ENCODE data around the gene SLC9B1.
"Not testable (repeated sequence)": the region's sequence is repeated elsewhere in the genome, so short reads cannot be mapped to it uniquely, and the experiment has no call there.

The SLC9B1 gene

GRCh38 chr4:102945066-102945465, 74.4 kb downstream of the SLC9B1 start:
- Histone ChIP-seq H3K27me3 (ENCODE audit: control insufficient read depth, insufficient read depth, low read length, poor library complexity, severe bottlenecking) (no peaks in the 10 kb centered on the region), H3K27ac (ENCODE audit: insufficient read depth, low read depth, low read length, poor library complexity, severe bottlenecking) (no peak overlapping the region), H3K36me3 (ENCODE audit: control insufficient read depth, insufficient read depth, low read length) (no peaks in the 10 kb centered on the region), H3K9me3 (ENCODE audit: control insufficient read depth, low read length) (no peaks in the 10 kb centered on the region), H3K4me3 (ENCODE audit: insufficient read depth, low read depth, low read length) (no peak overlapping the region), H3K4me1 (ENCODE audit: control insufficient read depth, insufficient read depth, low read length) (no peaks in the 10 kb centered on the region)
- WGBS, 2 experiments, result 83% methylated on average over 1 to 3 of the region's 3 CpGs

- not testable (repeated sequence) for H3K36me3 ChIP-seq (ENCODE audit: control insufficient read depth, insufficient read depth, low read length); H3K4me1 ChIP-seq (ENCODE audit: control insufficient read depth, insufficient read depth, low read length); H3K27me3 ChIP-seq (ENCODE audit: control insufficient read depth, insufficient read depth, low read length, poor library complexity, severe bottlenecking); H3K4me3 ChIP-seq (ENCODE audit: insufficient read depth, low read depth, low read length); H3K27ac ChIP-seq (ENCODE audit: insufficient read depth, low read depth, low read length, poor library complexity, severe bottlenecking); H3K9me3 ChIP-seq (ENCODE audit: control insufficient read depth, low read length)
- WGBS, 2 experiments, result 44 to 68% methylated on average over 2 of the region's 2 CpGs
Measured at GRCh38 chr4:102938063-102938462, 81.4 kb downstream of the SLC9B1 start.

GRCh38 chr4:102935716-102936115, 83.8 kb downstream of the SLC9B1 start:
- H3K27me3 ChIP-seq (ENCODE audit: control insufficient read depth, insufficient read depth, low read length, poor library complexity, severe bottlenecking), result no peaks in the 10 kb centered on the region
- no peak overlapping the region for H3K27ac ChIP-seq (ENCODE audit: insufficient read depth, low read depth, low read length, poor library complexity, severe bottlenecking)
- H3K36me3 ChIP-seq (ENCODE audit: control insufficient read depth, insufficient read depth, low read length), result no peaks in the 10 kb centered on the region
- no peak overlapping the region for H3K4me3 ChIP-seq (ENCODE audit: insufficient read depth, low read depth, low read length)
- H3K4me1 ChIP-seq (ENCODE audit: control insufficient read depth, insufficient read depth, low read length), result no peaks in the 10 kb centered on the region
- H3K9me3 ChIP-seq (ENCODE audit: control insufficient read depth, low read length), result no peaks in the 10 kb centered on the region
- 75 to 90% methylated on average over 2 of the region's 2 CpGs for WGBS, 2 experiments

- not testable (repeated sequence) for H3K27ac ChIP-seq (ENCODE audit: insufficient read depth, low read depth, low read length, poor library complexity, severe bottlenecking); H3K36me3 ChIP-seq (ENCODE audit: control insufficient read depth, insufficient read depth, low read length); H3K4me3 ChIP-seq (ENCODE audit: insufficient read depth, low read depth, low read length); H3K27me3 ChIP-seq (ENCODE audit: control insufficient read depth, insufficient read depth, low read length, poor library complexity, severe bottlenecking); H3K4me1 ChIP-seq (ENCODE audit: control insufficient read depth, insufficient read depth, low read length); H3K9me3 ChIP-seq (ENCODE audit: control insufficient read depth, low read length)
- 80 to 87% methylated on average over 8 of the region's 8 CpGs for WGBS, 2 experiments
Measured at GRCh38 chr4:102919697-102920096, 99.8 kb downstream of the SLC9B1 start.

GRCh38 chr4:102918859-102919258, 100.6 kb downstream of the SLC9B1 start:
- 91 to 97% methylated on average over 3 of the region's 3 CpGs for WGBS, 2 experiments
- H3K27me3 ChIP-seq (ENCODE audit: control insufficient read depth, insufficient read depth, low read length, poor library complexity, severe bottlenecking), result no peaks in the 10 kb centered on the region
- H3K4me1 ChIP-seq (ENCODE audit: control insufficient read depth, insufficient read depth, low read length), result no peaks in the 10 kb centered on the region
- no peaks in the 10 kb centered on the region for H3K9me3 ChIP-seq (ENCODE audit: control insufficient read depth, low read length)
- H3K36me3 ChIP-seq (ENCODE audit: control insufficient read depth, insufficient read depth, low read length), result no peaks in the 10 kb centered on the region
- no peak overlapping the region for H3K4me3 ChIP-seq (ENCODE audit: insufficient read depth, low read depth, low read length)
- no peak overlapping the region for H3K27ac ChIP-seq (ENCODE audit: insufficient read depth, low read depth, low read length, poor library complexity, severe bottlenecking)

GRCh38 chr4:102901804-102902203, 117.7 kb downstream of the SLC9B1 start:
- Histone ChIP-seq H3K27ac (ENCODE audit: insufficient read depth, low read depth, low read length, poor library complexity, severe bottlenecking) (no peak overlapping the region), H3K4me3 (ENCODE audit: insufficient read depth, low read depth, low read length) (no peak overlapping the region), H3K4me1 (ENCODE audit: control insufficient read depth, insufficient read depth, low read length) (no peaks in the 10 kb centered on the region), H3K36me3 (ENCODE audit: control insufficient read depth, insufficient read depth, low read length) (no peaks in the 10 kb centered on the region), H3K9me3 (ENCODE audit: control insufficient read depth, low read length) (no peaks in the 10 kb centered on the region), H3K27me3 (ENCODE audit: control insufficient read depth, insufficient read depth, low read length, poor library complexity, severe bottlenecking) (no peaks in the 10 kb centered on the region)
- 77 to 91% methylated on average over 1 to 2 of the region's 2 CpGs for WGBS, 2 experiments

- 85 to 89% methylated on average over 3 of the region's 3 CpGs for WGBS, 2 experiments
Measured at GRCh38 chr4:102897610-102898009, 121.9 kb downstream of the SLC9B1 start.

GRCh38 chr4:102896547-102896946, 123.0 kb downstream of the SLC9B1 start:
- not testable (repeated sequence) for H3K27me3 ChIP-seq (ENCODE audit: control insufficient read depth, insufficient read depth, low read length, poor library complexity, severe bottlenecking); H3K9me3 ChIP-seq (ENCODE audit: control insufficient read depth, low read length); H3K4me1 ChIP-seq (ENCODE audit: control insufficient read depth, insufficient read depth, low read length); H3K36me3 ChIP-seq (ENCODE audit: control insufficient read depth, insufficient read depth, low read length); H3K4me3 ChIP-seq (ENCODE audit: insufficient read depth, low read depth, low read length); H3K27ac ChIP-seq (ENCODE audit: insufficient read depth, low read depth, low read length, poor library complexity, severe bottlenecking)
- 97 to 98% methylated on average over 5 of the region's 5 CpGs for WGBS, 2 experiments

More at GRCh38 chr4:102897610-102898009, 121.9 kb downstream of the SLC9B1 start:
- not testable (repeated sequence) for H3K4me1 ChIP-seq (ENCODE audit: control insufficient read depth, insufficient read depth, low read length); H3K27ac ChIP-seq (ENCODE audit: insufficient read depth, low read depth, low read length, poor library complexity, severe bottlenecking); H3K36me3 ChIP-seq (ENCODE audit: control insufficient read depth, insufficient read depth, low read length); H3K4me3 ChIP-seq (ENCODE audit: insufficient read depth, low read depth, low read length); H3K9me3 ChIP-seq (ENCODE audit: control insufficient read depth, low read length); H3K27me3 ChIP-seq (ENCODE audit: control insufficient read depth, insufficient read depth, low read length, poor library complexity, severe bottlenecking)

- 91 to 100% methylated on average over 1 to 2 of the region's 3 CpGs for WGBS, 2 experiments
- H3K27me3 ChIP-seq (ENCODE audit: control insufficient read depth, insufficient read depth, low read length, poor library complexity, severe bottlenecking); H3K4me1 ChIP-seq (ENCODE audit: control insufficient read depth, insufficient read depth, low read length); H3K9me3 ChIP-seq (ENCODE audit: control insufficient read depth, low read length); H3K36me3 ChIP-seq (ENCODE audit: control insufficient read depth, insufficient read depth, low read length); H3K27ac ChIP-seq (ENCODE audit: insufficient read depth, low read depth, low read length, poor library complexity, severe bottlenecking); H3K4me3 ChIP-seq (ENCODE audit: insufficient read depth, low read depth, low read length): not testable (repeated sequence)
Measured at GRCh38 chr4:102889866-102890265, 129.6 kb downstream of the SLC9B1 start.

- not testable (repeated sequence) for H3K9me3 ChIP-seq (ENCODE audit: control insufficient read depth, low read length); H3K36me3 ChIP-seq (ENCODE audit: control insufficient read depth, insufficient read depth, low read length); H3K27me3 ChIP-seq (ENCODE audit: control insufficient read depth, insufficient read depth, low read length, poor library complexity, severe bottlenecking); H3K4me3 ChIP-seq (ENCODE audit: insufficient read depth, low read depth, low read length); H3K4me1 ChIP-seq (ENCODE audit: control insufficient read depth, insufficient read depth, low read length); H3K27ac ChIP-seq (ENCODE audit: insufficient read depth, low read depth, low read length, poor library complexity, severe bottlenecking)
- WGBS, 2 experiments, result 65 to 67% methylated on average over 1 to 2 of the region's 2 CpGs
Measured at GRCh38 chr4:102888570-102888969, 130.9 kb downstream of the SLC9B1 start.

- Histone ChIP-seq H3K36me3 (ENCODE audit: control insufficient read depth, insufficient read depth, low read length) (no peaks in the 10 kb centered on the region), H3K4me3 (ENCODE audit: insufficient read depth, low read depth, low read length) (no peak overlapping the region), H3K27ac (ENCODE audit: insufficient read depth, low read depth, low read length, poor library complexity, severe bottlenecking) (no peak overlapping the region), H3K4me1 (ENCODE audit: control insufficient read depth, insufficient read depth, low read length) (no peaks in the 10 kb centered on the region), H3K9me3 (ENCODE audit: control insufficient read depth, low read length) (no peaks in the 10 kb centered on the region), H3K27me3 (ENCODE audit: control insufficient read depth, insufficient read depth, low read length, poor library complexity, severe bottlenecking) (no peaks in the 10 kb centered on the region)
- WGBS, 2 experiments, result 84 to 92% methylated on average over 2 of the region's 2 CpGs
Measured at GRCh38 chr4:102883278-102883677, 136.2 kb downstream of the SLC9B1 start.
